Stomach (tissue), 9 donors: Measurements from ENCODE around the gene AMIGO1. TPM values are rescaled to one million over a fixed set of nuclear protein-coding genes. Genes with fewer than 3 reads are reported as not detected.
A peak's percentile ranks its signal among the peaks of the same experiment; 100 is the strongest.

Experiments
- DNase-seq, 2 donors: peaks; one replicate each; pipeline versions ENCODE4 v3.0.0 to v3.0.0-alpha.2; 2013 to 2019
- H3K27ac ChIP-seq, 5 donors: fragments of 200-600 bp in 4 of 5; sonication (generic) in 4 of 5; one replicate each; pipeline ENCODE4 v1.5.1; 2013 to 2019; ENCODE audit warnings: mild to moderate bottlenecking in 1 of 5, moderate library complexity in 1 of 5
- H3K27me3 ChIP-seq, 3 donors: fragments of 200-600 bp; sonication (generic); one replicate each; pipeline ENCODE4 v1.5.1; 2017 to 2019; ENCODE audit warnings: mixed run types in 1 of 3
- H3K36me3 ChIP-seq, 4 donors: fragments of 200-600 bp; sonication (generic); 1 replicate in 3 of 4; 2 replicates in 1 of 4; pipeline ENCODE4 v1.5.1; 2016 to 2019
- H3K4me1 ChIP-seq, 4 donors: fragments of 200-600 bp; sonication (generic); one replicate each; pipeline ENCODE4 v1.5.1; 2016 to 2019
- H3K4me3 ChIP-seq, 4 donors: fragments of 200-600 bp; sonication (generic) in 3 of 4; one replicate each; pipeline ENCODE4 v1.5.1; 2016 to 2019; ENCODE audit warnings: mild to moderate bottlenecking in 1 of 4
- H3K9me3 ChIP-seq, 4 donors: fragments of 200-600 bp; sonication (generic); one replicate each; pipeline ENCODE4 v1.5.1; 2016 to 2019
- EP300 ChIP-seq: sonication (generic); formaldehyde crosslinking; IDR thresholded peaks from one replicate; pipeline ENCODE4 v1.6.1; 2017; ENCODE audit warnings: antibody characterized with exemption
- POLR2A ChIP-seq, 4 donors: fragments of 450-650 bp; IDR thresholded peaks; one replicate each; pipeline ENCODE4 v1.6.1; 2016; ENCODE audit warnings: antibody characterized with exemption in 4 of 4, control low read depth in 2 of 4, mild to moderate bottlenecking in 1 of 4, moderate library complexity in 1 of 4
- POLR2AphosphoS5 ChIP-seq, 3 donors: sonication (generic); formaldehyde crosslinking; IDR thresholded peaks; one replicate each; pipeline ENCODE4 v1.6.1; 2016; ENCODE audit warnings: antibody characterized with exemption in 3 of 3
- WGBS, 5 donors: extraction: QIAGEN DNeasy Blood & Tissue Kit in 3 of 5; methylation state at CpG; one replicate each; pipeline versions ENCODE4 v1.1.5 to v1.1.7; 2013 to 2018; 5-methylcytosine and 5-hydroxymethylcytosine counted together
- intact Hi-C: fragments of 100-400 bp; cut with DNase I; formaldehyde crosslinking; loops from one replicate; pipeline ENCODE4 v1.15.1; 2023; ENCODE audit warnings: low total_unique reads
- polyA plus RNA-seq, 3 donors: library from polyadenylated mRNA; stranded (reverse); fragments of 200-250 nt; gene quantifications; one replicate each; pipeline ENCODE4 v1.2.3, GENCODE V29; 2013
- total RNA-seq, 5 donors: library from RNA; depleted of rRNA; stranded (reverse); fragments of >200 nt; gene quantifications; one replicate each; pipeline versions ENCODE4 v1.1.0 to v1.2.3, GENCODE V29; 2014 to 2016
- TF ChIP-seq, protein P1 (sequence below), 7 experiments: fragments of 450-650 bp in 4 of 7; fragments of 200-600 bp in 3 of 7; sonication (generic) in 3 of 7; IDR thresholded peaks; one replicate each; pipeline ENCODE4 v1.5.1; 2016 to 2019; ENCODE audit warnings: antibody characterized with exemption in 7 of 7, control low read depth in 2 of 7, mild to moderate bottlenecking in 1 of 7
- donor health status: healthy with polysubstance abuse.
- donor health status: Bipolar disorder and iron deficiency.
- donor health status: healthy.

Gene AMIGO1
- total and polyA plus RNA-seq, 8 donors = 1.3 to 25.7 (median 2.2) TPM

DNA sequence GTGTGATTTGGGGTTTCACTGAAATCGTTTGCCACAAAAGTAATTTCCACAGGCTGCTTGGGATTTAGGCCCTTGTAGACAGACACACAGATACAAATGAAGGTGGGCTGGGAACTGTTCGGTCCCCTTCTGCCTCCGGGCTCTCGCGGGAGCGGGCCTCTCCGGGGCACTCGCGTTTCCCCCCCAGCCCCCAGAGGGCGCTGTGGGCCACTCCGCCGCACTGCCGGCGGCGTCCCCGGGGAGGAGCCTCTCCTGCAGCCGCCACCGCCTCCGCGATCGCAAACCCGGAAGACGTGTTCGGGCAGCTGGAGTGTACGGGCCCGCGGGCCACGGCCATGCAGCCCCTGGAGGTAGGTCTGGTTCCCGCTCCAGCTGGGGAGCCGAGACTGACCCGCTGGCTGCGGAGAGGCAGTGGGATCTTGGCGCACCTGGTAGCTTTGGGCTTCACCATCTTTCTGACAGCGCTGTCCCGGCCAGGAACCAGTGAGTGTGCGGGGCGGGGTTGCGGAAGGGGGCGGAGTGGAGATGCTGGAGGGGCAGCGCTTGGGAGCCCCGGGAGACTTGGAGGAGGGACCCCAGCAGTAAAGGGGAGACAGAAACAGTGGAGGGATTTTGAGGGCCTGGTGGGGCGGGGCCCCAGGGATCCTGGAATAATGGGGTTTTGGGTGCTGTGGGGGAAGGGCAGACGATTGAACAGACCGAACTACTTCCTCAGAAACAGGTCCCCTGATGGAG lies 15.6 kb downstream of the AMIGO1 start, which contains the start of gene CYB561D1:
TSS of gene CYB561D1 (plus strand) at position 290 of the 735 bp plus-strand sequence. CDS start at position 336, 46 bp downstream.
- Histone ChIP-seq H3K36me3 (peaks cover 24 to 59% (median 42%) of the 10 kb centered on the region in 4 donors), H3K27ac (peak within 1 kb of the TSS; percentile 76 to 95 (median 87)), H3K4me1 (peaks cover 8 to 64% (median 40%) of the 10 kb centered on the region in 4 donors), H3K4me3 (peak within 1 kb of the TSS; percentile 80 to 91 (median 84)), H3K9me3 (no peaks in the 10 kb centered on the region), H3K27me3 (no peaks in the 10 kb centered on the region)
- TF ChIP-seq, protein P1, sequence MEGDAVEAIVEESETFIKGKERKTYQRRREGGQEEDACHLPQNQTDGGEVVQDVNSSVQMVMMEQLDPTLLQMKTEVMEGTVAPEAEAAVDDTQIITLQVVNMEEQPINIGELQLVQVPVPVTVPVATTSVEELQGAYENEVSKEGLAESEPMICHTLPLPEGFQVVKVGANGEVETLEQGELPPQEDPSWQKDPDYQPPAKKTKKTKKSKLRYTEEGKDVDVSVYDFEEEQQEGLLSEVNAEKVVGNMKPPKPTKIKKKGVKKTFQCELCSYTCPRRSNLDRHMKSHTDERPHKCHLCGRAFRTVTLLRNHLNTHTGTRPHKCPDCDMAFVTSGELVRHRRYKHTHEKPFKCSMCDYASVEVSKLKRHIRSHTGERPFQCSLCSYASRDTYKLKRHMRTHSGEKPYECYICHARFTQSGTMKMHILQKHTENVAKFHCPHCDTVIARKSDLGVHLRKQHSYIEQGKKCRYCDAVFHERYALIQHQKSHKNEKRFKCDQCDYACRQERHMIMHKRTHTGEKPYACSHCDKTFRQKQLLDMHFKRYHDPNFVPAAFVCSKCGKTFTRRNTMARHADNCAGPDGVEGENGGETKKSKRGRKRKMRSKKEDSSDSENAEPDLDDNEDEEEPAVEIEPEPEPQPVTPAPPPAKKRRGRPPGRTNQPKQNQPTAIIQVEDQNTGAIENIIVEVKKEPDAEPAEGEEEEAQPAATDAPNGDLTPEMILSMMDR (IDR thresholded peaks at IDR 0.05) = peak in 5 of 7 experiments; percentile 72 to 93 (median 90)
- peak in 2 of 3 donors; percentile 62 to 84 for TF ChIP-seq POLR2AphosphoS5 (IDR thresholded peaks at IDR 0.05)
- no peak for TF ChIP-seq EP300
- peak in 1 of 4 donors; percentile 13 for TF ChIP-seq POLR2A (IDR thresholded peaks at IDR 0.05)
- DNase-seq = peak; percentile 88 to 96
- WGBS, 5 donors = 0% methylated on average over 14 to 44 of the region's 44 CpGs
- intact Hi-C loops = loop anchor here (5.0 kb wide), 1 partner anchor 38 kb away; no protein-coding TSS in a partner anchor

- no peak for DNase-seq
- Histone ChIP-seq H3K4me3 (peak overlapping the region in 2 of 4 donors; percentile 80 to 91), H3K27ac (peak overlapping the region in 4 of 5 donors; percentile 76 to 90 (median 84)), H3K4me1 (peaks cover 8 to 57% (median 34%) of the 10 kb centered on the region in 4 donors), H3K9me3 (no peaks in the 10 kb centered on the region), H3K36me3 (peaks cover 26 to 64% (median 49%) of the 10 kb centered on the region in 4 donors), H3K27me3 (no peaks in the 10 kb centered on the region)
- TF ChIP-seq, protein P1 (IDR thresholded peaks at IDR 0.05) = no peak
- no peak for TF ChIP-seq POLR2AphosphoS5 (IDR thresholded peaks at IDR 0.05)
- no peak for TF ChIP-seq EP300
- TF ChIP-seq POLR2A (IDR thresholded peaks at IDR 0.05) = no peak
- intact Hi-C loops = loop anchor here (5.0 kb wide), 1 partner anchor 39 kb away; no protein-coding TSS in a partner anchor
- WGBS, 5 donors = 46 to 62% (median 49%) methylated on average over 4 of the region's 4 CpGs
Measured at GRCh38 chr1:109493227-109493626, 16.3 kb downstream of the AMIGO1 start.

DNA sequence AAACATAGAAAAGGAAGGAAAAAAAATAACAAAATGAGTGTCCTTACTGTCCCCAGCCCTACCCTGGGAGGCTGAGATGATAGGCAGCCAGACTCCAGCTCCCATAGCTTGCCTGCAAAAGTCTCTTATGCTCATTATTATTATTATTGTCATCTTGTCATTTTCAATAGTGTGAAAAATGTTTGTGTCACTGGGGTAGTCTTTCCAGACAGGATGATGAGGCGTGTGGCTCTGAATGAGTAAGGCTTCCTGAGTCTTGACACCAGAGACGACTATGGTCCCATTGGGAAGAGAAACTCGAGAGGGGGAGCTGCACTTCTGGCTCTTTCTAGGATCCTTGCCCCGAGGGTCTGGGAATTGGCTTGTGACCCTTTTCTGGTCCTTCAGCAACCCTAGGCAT lies 16.7 kb downstream of the AMIGO1 start:
- WGBS, 5 donors = 60 to 85% (median 82%) methylated on average over 4 of the region's 4 CpGs

GRCh38 chr1:109491372-109491771 lies 18.2 kb downstream of the AMIGO1 start:
- WGBS, 5 donors = 92 to 100% (median 94%) methylated on average over 2 to 8 of the region's 8 CpGs
- no peak overlapping the region for H3K27ac ChIP-seq
- no peak for TF ChIP-seq EP300
- TF ChIP-seq POLR2A (IDR thresholded peaks at IDR 0.05) = no peak
- TF ChIP-seq, protein P1 (IDR thresholded peaks at IDR 0.05) = no peak
- TF ChIP-seq POLR2AphosphoS5 (IDR thresholded peaks at IDR 0.05) = no peak
- peaks cover 8 to 38% (median 28%) of the 10 kb centered on the region in 4 donors for H3K4me1 ChIP-seq
- H3K27me3 ChIP-seq = no peaks in the 10 kb centered on the region
- peaks cover 12 to 58% (median 44%) of the 10 kb centered on the region in 4 donors for H3K36me3 ChIP-seq
- intact Hi-C loops = loop anchor here (5.0 kb wide), 1 partner anchor 41 kb away; no protein-coding TSS in a partner anchor
- DNase-seq = no peak
- H3K4me3 ChIP-seq = no peak overlapping the region
- H3K9me3 ChIP-seq = no peaks in the 10 kb centered on the region

More for the DNA sequence above, 16.7 kb downstream of the AMIGO1 start:
- Histone ChIP-seq H3K4me1 (peaks cover 8 to 52% (median 30%) of the 10 kb centered on the region in 4 donors), H3K4me3 (no peak overlapping the region), H3K9me3 (no peaks in the 10 kb centered on the region), H3K36me3 (peaks cover 24 to 64% (median 48%) of the 10 kb centered on the region in 4 donors), H3K27ac (no peak overlapping the region), H3K27me3 (no peaks in the 10 kb centered on the region)
- intact Hi-C loops = loop anchor here (5.0 kb wide), 1 partner anchor 40 kb away; no protein-coding TSS in a partner anchor
- TF ChIP-seq POLR2A (IDR thresholded peaks at IDR 0.05) (no peak), EP300 (no peak), POLR2AphosphoS5 (IDR thresholded peaks at IDR 0.05) (no peak)
- TF ChIP-seq, protein P1 (IDR thresholded peaks at IDR 0.05) = no peak
- DNase-seq = no peak
